ENCODE measurements around the gene MBD5. TPM values are rescaled to one million over a fixed set of nuclear protein-coding genes. Genes with fewer than 3 reads are reported as not detected.

MBD5 gene
- total RNA-seq, 1 experiment from 2014 or later: 33.9 TPM

DNA sequence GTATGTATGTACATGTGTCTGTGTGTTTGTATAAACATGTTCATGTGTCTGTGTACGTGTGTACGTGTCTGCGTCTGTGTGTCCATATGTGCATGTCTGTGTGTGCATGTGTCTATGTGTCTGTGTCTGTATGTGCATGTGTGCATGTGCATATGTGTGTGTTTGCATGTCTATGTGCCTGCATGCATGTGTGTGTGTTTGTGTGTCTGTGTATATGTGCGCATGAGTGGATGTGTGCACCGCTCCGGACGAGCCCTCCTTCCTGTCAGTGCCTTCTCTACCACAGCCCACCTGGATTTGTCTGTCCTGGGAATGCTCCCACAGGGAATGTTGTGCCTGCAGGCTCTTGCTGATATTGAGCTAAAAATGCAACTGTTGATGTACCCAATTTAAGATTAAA lies 510.3 kb downstream of the MBD5 start:
- peaks cover 18% of the 10 kb centered on the region for H3K36me3 Mint-ChIP-seq (ENCODE audit: insufficient read depth, unreplicated experiment)
- H3K4me1 Mint-ChIP-seq (ENCODE audit: insufficient read depth, unreplicated experiment): no peaks in the 10 kb centered on the region
- no peak for DNase-seq (ENCODE audit: unreplicated experiment)
- TF ChIP-seq, protein P1, sequence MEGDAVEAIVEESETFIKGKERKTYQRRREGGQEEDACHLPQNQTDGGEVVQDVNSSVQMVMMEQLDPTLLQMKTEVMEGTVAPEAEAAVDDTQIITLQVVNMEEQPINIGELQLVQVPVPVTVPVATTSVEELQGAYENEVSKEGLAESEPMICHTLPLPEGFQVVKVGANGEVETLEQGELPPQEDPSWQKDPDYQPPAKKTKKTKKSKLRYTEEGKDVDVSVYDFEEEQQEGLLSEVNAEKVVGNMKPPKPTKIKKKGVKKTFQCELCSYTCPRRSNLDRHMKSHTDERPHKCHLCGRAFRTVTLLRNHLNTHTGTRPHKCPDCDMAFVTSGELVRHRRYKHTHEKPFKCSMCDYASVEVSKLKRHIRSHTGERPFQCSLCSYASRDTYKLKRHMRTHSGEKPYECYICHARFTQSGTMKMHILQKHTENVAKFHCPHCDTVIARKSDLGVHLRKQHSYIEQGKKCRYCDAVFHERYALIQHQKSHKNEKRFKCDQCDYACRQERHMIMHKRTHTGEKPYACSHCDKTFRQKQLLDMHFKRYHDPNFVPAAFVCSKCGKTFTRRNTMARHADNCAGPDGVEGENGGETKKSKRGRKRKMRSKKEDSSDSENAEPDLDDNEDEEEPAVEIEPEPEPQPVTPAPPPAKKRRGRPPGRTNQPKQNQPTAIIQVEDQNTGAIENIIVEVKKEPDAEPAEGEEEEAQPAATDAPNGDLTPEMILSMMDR (IDR thresholded peaks at IDR 0.05; ENCODE audit: unreplicated experiment): no peak
- no peaks in the 10 kb centered on the region for H3K9me3 Mint-ChIP-seq (ENCODE audit: unreplicated experiment)
- H3K27ac Mint-ChIP-seq (ENCODE audit: low read depth, unreplicated experiment): no peak overlapping the region
- H3K4me3 Mint-ChIP-seq (ENCODE audit: unreplicated experiment): no peak overlapping the region
- intact Hi-C loops (cut with micrococcal nuclease): no loop called here
- ChIA-PET POLR2A (no interaction called here), CTCF (interaction anchor here (0.6 kb wide), 1 partner anchor 485 kb away, joined by 3 read pairs; no protein-coding TSS in a partner anchor)
- H3K27me3 Mint-ChIP-seq (ENCODE audit: insufficient read depth, unreplicated experiment): no peaks in the 10 kb centered on the region
- no TSS peak for BruUV-seq (replicated peaks)

DNA sequence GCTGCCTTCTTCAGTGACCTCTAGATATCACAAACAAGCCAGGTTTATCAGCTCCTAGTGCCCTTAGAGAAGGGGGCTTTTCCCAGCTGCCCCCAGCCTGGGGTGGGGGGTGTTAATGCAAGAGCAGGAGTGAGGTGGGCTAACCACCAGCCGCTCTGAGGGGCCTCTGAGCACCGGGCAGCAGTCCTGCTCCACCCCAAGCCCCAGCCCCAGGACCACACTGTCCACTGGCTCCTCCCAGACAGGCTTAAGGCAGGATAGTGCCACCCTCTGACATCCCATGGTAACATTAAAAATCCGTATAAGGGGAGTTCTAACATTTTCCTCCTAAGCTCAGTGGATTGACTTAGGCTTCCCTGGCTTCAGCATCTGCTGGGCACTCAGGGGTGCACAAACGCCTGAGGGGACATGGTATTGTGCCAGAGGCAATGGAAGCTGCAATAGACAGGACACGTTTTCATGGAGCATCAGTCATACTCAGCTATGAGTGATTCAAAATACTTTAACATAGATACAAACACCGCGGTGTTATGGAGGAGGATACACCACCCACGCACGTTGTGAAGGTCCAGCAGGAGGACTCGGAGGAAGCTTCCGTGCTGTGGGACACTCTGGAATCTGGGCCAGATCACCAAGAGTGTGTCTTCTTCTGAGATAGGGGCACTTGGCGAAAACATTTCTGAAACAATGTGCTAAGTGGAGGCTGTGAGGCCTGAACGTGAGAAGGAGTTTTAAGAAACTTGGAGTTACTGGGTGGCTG lies 511.0 kb downstream of the MBD5 start:
- Mint-ChIP-seq H3K27ac (ENCODE audit: low read depth, unreplicated experiment) (no peak overlapping the region), H3K9me3 (ENCODE audit: unreplicated experiment) (no peaks in the 10 kb centered on the region), H3K4me3 (ENCODE audit: unreplicated experiment) (no peak overlapping the region), H3K27me3 (ENCODE audit: insufficient read depth, unreplicated experiment) (no peaks in the 10 kb centered on the region), H3K4me1 (ENCODE audit: insufficient read depth, unreplicated experiment) (no peaks in the 10 kb centered on the region), H3K36me3 (ENCODE audit: insufficient read depth, unreplicated experiment) (peaks cover 18% of the 10 kb centered on the region)
- intact Hi-C loops (cut with micrococcal nuclease): no loop called here
- ChIA-PET POLR2A (no interaction called here), CTCF (interaction anchor here (1.5 kb wide), 1 partner anchor 23 kb away, joined by 5 read pairs; no protein-coding TSS in a partner anchor)
- no peak for DNase-seq (ENCODE audit: unreplicated experiment)
- no TSS peak for BruUV-seq (replicated peaks)
- TF ChIP-seq, protein P1 (IDR thresholded peaks at IDR 0.05; ENCODE audit: unreplicated experiment): no peak

DNA sequence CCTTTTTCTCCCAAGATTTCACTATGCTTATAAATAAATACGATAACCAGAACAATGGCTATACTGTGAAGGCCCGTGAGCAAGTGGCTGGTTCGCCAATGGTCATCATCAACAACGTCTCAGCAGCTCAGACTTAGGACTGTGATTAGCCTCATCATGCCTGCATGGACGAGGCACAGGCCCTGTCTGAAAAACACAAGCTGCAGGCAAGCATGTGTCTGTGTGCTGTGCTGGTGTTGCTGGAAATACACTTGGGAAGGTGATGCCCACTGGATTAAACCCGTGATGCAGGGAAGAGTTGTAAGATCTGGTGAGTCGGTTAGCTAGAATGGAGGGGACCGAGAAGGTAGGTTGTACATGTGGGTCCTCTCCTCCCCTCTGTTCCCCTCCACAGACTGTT lies 512.1 kb downstream of the MBD5 start:
- CTCF ChIA-PET: interaction anchor here (0.7 to 1.5 kb wide), 3 partner anchors 11 to 543 kb away, joined by 3 to 5 read pairs (median 4); no protein-coding TSS in a partner anchor
- H3K9me3 Mint-ChIP-seq (ENCODE audit: unreplicated experiment): no peaks in the 10 kb centered on the region
- POLR2A ChIA-PET: no interaction called here
- H3K4me3 Mint-ChIP-seq (ENCODE audit: unreplicated experiment): no peak overlapping the region
- no peaks in the 10 kb centered on the region for H3K4me1 Mint-ChIP-seq (ENCODE audit: insufficient read depth, unreplicated experiment)
- no peak for DNase-seq (ENCODE audit: unreplicated experiment)
- no TSS peak for BruUV-seq (replicated peaks)
- TF ChIP-seq, protein P1 (IDR thresholded peaks at IDR 0.05; ENCODE audit: unreplicated experiment): no peak
- H3K27ac Mint-ChIP-seq (ENCODE audit: low read depth, unreplicated experiment): no peak overlapping the region
- H3K36me3 Mint-ChIP-seq (ENCODE audit: insufficient read depth, unreplicated experiment): peaks cover 18% of the 10 kb centered on the region
- H3K27me3 Mint-ChIP-seq (ENCODE audit: insufficient read depth, unreplicated experiment): no peaks in the 10 kb centered on the region
- intact Hi-C loops (cut with micrococcal nuclease): no loop called here

DNA sequence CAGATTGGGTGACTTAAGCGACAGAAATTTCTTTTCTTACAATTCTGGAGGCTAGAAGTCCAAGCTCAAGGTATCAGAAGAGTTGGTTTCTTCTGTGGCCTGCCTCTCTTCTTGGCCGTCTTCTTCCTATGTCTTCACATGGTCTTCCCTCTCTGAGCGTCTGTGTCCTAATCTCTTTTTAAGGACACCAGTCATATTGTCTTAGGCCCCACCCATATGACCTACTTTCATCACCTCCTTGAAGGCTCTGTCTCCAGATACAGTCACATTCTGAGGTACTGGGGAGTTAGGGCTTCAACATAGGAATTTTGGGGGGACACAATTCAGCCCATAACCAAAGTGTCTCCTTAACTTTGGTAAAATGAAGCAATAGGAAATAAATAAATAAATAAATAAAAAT lies 512.8 kb downstream of the MBD5 start:
- Mint-ChIP-seq H3K27ac (ENCODE audit: low read depth, unreplicated experiment) (no peak overlapping the region), H3K36me3 (ENCODE audit: insufficient read depth, unreplicated experiment) (peaks cover 18% of the 10 kb centered on the region), H3K27me3 (ENCODE audit: insufficient read depth, unreplicated experiment) (no peaks in the 10 kb centered on the region), H3K4me1 (ENCODE audit: insufficient read depth, unreplicated experiment) (no peaks in the 10 kb centered on the region), H3K9me3 (ENCODE audit: unreplicated experiment) (no peaks in the 10 kb centered on the region), H3K4me3 (ENCODE audit: unreplicated experiment) (no peak overlapping the region)
- ChIA-PET POLR2A (no interaction called here), CTCF (interaction anchor here (0.8 kb wide), 1 partner anchor 544 kb away, joined by 3 read pairs; no protein-coding TSS in a partner anchor)
- no peak for DNase-seq (ENCODE audit: unreplicated experiment)
- BruUV-seq (replicated peaks): no TSS peak
- intact Hi-C loops (cut with micrococcal nuclease): no loop called here
- TF ChIP-seq, protein P1 (IDR thresholded peaks at IDR 0.05; ENCODE audit: unreplicated experiment): no peak

All from MCF 10A (cell line).